Right lobe of liver (tissue), 6 donors: Measurements from ENCODE around the gene RFX6. TPM values are rescaled to one million over a fixed set of nuclear protein-coding genes. Genes with fewer than 3 reads are reported as not detected.
"Not testable (repeated sequence)": the region's sequence is repeated elsewhere in the genome, so short reads cannot be mapped to it uniquely, and the experiment has no call there.

Experiments
- ATAC-seq, 4 donors: fragments of 200-7000 bp; cut with Tn5 transposase; one replicate each; pipeline ENCODE4 v1.9.1; 2020; ENCODE audit warnings: mild to moderate bottlenecking in 4 of 4, moderate library complexity in 4 of 4
- DNase-seq, 3 donors: peaks; one replicate each; pipeline ENCODE4 v3.0.0-alpha.2; 2020
- H3K27ac ChIP-seq, 3 donors: fragments of 200-600 bp; one replicate each; pipeline ENCODE4 v1.8.0; 2022
- H3K27me3 ChIP-seq, 2 donors: fragments of 200-600 bp; one replicate each; pipeline ENCODE4 v1.8.0; 2022
- H3K36me3 ChIP-seq, 4 donors: fragments of 200-600 bp; sonication (generic) in 1 of 4; one replicate each; pipeline versions ENCODE4 v1.5.1 to v1.8.0; 2017 to 2022; ENCODE audit warnings: control low read depth in 1 of 4
- H3K4me1 ChIP-seq, 4 donors: fragments of 200-600 bp; sonication (generic) in 1 of 4; one replicate each; pipeline versions ENCODE4 v1.5.1 to v1.8.0; 2017 to 2022; ENCODE audit warnings: control low read depth in 1 of 4
- H3K4me3 ChIP-seq, 3 donors: fragments of 200-600 bp; one replicate each; pipeline ENCODE4 v1.8.0; 2022
- H3K9me3 ChIP-seq, 4 donors: fragments of 200-600 bp; sonication (generic) in 1 of 4; one replicate each; pipeline versions ENCODE4 v1.5.1 to v1.8.0; 2017 to 2022; ENCODE audit warnings: control low read depth in 1 of 4
- POLR2A ChIP-seq: fragments of 450-650 bp; IDR thresholded peaks from one replicate; pipeline ENCODE4 v1.6.1; 2017; ENCODE audit warnings: antibody characterized with exemption, mild to moderate bottlenecking
- WGBS: methylation state at CpG from one replicate; pipeline ENCODE4 v1.1.6; 2018; ENCODE audit warnings: low coverage, low lambda C conversion rate; ENCODE audit not compliant: insufficient coverage; ENCODE audit errors: missing lambda C conversion rate; 5-methylcytosine and 5-hydroxymethylcytosine counted together
- intact Hi-C, 2 donors: fragments of 100-400 bp; cut with DNase I; formaldehyde crosslinking; loops; one replicate each; pipeline versions ENCODE4 v1.11.2 to v1.14.1; 2022
- long read RNA-seq: library from polyadenylated mRNA; unstranded; transcript quantifications from one replicate; pipeline ENCODE4 v2.0.0, GENCODE V29; 2019
- total RNA-seq, 6 experiments: library from RNA; depleted of rRNA in 2 of 6; stranded (reverse); fragments of >200 nt in 2 of 6; fragmentation: NEBNext Ultra II Directional in 3 of 6; extraction: Animal tissue kit (Norgen Biotek cat#: 25700) in 3 of 6; gene quantifications; one replicate each; pipeline versions ENCODE4 v1.1.0 to v1.2.4, GENCODE V29; 2016 to 2023
- TF ChIP-seq, protein P1 (sequence below), 4 donors: fragments of 200-600 bp in 3 of 4; fragments of 450-650 bp in 1 of 4; IDR thresholded peaks; one replicate each; pipeline versions ENCODE4 v1.5.1 to v1.8.0; 2016 to 2022; ENCODE audit warnings: antibody characterized with exemption in 4 of 4, mild to moderate bottlenecking in 2 of 4
- donor health status: DM: no; HTN: yes; CAD: no.
- donor health status: DM: no; HTN: no; CAD: no.
- donor health status: DM: no; HTN: no; CAD: no.
- donor health status: DM: no; HTN: yes; CAD: no.
- donor health status: DM: no; HTN: yes; CAD: no.

RFX6 gene, protein sequence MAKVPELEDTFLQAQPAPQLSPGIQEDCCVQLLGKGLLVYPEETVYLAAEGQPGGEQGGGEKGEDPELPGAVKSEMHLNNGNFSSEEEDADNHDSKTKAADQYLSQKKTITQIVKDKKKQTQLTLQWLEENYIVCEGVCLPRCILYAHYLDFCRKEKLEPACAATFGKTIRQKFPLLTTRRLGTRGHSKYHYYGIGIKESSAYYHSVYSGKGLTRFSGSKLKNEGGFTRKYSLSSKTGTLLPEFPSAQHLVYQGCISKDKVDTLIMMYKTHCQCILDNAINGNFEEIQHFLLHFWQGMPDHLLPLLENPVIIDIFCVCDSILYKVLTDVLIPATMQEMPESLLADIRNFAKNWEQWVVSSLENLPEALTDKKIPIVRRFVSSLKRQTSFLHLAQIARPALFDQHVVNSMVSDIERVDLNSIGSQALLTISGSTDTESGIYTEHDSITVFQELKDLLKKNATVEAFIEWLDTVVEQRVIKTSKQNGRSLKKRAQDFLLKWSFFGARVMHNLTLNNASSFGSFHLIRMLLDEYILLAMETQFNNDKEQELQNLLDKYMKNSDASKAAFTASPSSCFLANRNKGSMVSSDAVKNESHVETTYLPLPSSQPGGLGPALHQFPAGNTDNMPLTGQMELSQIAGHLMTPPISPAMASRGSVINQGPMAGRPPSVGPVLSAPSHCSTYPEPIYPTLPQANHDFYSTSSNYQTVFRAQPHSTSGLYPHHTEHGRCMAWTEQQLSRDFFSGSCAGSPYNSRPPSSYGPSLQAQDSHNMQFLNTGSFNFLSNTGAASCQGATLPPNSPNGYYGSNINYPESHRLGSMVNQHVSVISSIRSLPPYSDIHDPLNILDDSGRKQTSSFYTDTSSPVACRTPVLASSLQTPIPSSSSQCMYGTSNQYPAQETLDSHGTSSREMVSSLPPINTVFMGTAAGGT
- not detected for total RNA-seq
- long read RNA-seq: 0 reads

DNA sequence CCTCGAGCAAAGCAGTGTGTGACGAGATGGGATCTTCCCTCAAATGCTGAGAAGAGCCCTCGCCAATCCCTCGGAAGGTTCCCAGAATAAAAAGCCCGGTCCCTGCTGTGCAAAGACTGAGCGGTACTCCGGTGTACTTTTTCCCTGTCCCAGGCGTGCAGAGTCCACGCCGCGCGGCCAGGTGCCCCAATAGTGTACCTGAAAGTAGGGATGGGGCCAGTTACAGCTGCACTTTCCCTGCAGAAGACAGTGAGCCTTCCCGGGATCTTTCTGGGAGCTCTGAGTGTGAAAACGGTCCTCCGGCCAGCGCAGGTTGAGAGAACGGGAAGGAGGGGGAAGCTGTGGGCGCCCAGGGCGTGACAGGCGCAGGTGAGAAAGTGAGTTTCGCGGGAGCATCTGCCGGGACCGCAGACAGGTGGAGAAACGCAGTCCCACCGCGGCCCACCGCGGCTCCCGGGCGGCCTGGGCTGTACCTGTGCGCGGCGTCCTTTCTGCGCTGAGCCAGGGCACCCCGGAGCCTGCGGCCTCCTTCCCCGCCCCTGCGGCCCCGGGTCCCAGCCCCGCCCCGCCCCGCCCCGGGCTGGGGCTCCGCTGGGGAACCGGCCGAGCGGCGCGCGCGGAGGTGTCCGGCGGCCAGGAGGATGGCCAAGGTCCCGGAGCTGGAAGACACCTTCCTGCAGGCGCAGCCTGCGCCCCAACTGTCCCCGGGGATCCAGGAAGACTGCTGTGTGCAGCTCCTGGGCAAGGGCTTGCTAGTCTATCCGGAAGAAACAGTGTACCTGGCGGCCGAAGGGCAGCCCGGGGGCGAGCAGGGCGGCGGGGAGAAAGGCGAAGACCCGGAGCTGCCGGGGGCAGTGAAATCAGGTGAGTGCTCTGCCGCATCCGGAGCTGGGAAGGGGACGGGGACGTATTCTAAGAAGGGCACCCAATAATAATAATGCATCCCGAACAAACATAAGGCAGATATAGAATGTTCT is at the start of gene RFX6:
Gene RFX6, plus strand, starts transcription at position 608 of the 977 bp plus-strand sequence. Its CDS starts 34 bp downstream, at position 642.
- no peaks in the 10 kb centered on the region for H3K4me1 ChIP-seq
- no peaks in the 10 kb centered on the region for H3K36me3 ChIP-seq
- no peaks in the 10 kb centered on the region for H3K9me3 ChIP-seq
- H3K4me3 ChIP-seq: peak within 1 kb of the TSS in 1 of 3 donors; percentile 8
- intact Hi-C loops: no loop called here
- peak in 2 of 3 donors; percentile 21 to 45 for DNase-seq
- peaks cover 0 to 18% of the 10 kb centered on the region in 2 donors for H3K27me3 ChIP-seq
- TF ChIP-seq, protein P1, sequence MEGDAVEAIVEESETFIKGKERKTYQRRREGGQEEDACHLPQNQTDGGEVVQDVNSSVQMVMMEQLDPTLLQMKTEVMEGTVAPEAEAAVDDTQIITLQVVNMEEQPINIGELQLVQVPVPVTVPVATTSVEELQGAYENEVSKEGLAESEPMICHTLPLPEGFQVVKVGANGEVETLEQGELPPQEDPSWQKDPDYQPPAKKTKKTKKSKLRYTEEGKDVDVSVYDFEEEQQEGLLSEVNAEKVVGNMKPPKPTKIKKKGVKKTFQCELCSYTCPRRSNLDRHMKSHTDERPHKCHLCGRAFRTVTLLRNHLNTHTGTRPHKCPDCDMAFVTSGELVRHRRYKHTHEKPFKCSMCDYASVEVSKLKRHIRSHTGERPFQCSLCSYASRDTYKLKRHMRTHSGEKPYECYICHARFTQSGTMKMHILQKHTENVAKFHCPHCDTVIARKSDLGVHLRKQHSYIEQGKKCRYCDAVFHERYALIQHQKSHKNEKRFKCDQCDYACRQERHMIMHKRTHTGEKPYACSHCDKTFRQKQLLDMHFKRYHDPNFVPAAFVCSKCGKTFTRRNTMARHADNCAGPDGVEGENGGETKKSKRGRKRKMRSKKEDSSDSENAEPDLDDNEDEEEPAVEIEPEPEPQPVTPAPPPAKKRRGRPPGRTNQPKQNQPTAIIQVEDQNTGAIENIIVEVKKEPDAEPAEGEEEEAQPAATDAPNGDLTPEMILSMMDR (IDR thresholded peaks at IDR 0.05): no peak
- no peak within 1 kb of the TSS for H3K27ac ChIP-seq
- 3% methylated on average over 29 of the region's 73 CpGs for WGBS
- ATAC-seq: peak; percentile 28 to 68 (median 47)

DNA sequence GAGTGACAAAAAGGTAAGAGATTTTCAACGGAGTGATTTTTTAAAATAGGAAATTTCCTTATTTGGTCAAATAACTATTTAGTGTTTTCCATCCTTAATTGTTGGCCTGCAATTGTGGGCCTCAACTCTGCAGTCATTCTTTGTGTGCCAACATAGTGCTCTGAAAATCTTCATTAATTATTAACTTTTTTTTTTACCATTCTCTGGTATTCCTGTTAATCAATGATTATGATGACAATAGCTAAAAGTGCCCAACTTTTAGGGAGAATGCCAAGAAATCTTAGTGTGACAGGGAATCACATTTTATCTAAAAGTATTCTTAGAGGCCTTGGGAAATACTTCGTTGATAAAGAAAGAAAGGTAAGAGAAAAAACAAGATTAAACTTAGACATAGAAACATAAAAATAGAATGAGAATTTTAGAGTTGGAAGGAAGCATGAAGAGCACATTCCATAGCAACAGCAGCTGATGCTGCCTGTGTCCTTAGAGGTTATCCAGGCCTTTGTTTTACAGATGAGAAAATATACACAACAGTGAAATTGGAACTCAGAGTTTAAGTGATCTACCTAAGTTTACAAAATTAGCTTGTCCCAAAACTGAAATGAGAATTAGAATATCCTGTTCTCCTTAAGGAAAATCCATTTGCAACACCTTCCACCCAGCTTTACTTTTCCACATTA is 49.3 kb upstream of the RFX6 start:
- Histone ChIP-seq H3K27ac (no peak overlapping the region), H3K27me3 (no peaks in the 10 kb centered on the region), H3K4me3 (no peak overlapping the region), H3K9me3 (no peaks in the 10 kb centered on the region), H3K4me1 (no peaks in the 10 kb centered on the region), H3K36me3 (no peaks in the 10 kb centered on the region)
- no peak for ATAC-seq
- intact Hi-C loops: no loop called here
- no peak for DNase-seq
- WGBS: 29% methylated on average over 2 of the region's 2 CpGs
- TF ChIP-seq POLR2A: no peak
- TF ChIP-seq, protein P1 (IDR thresholded peaks at IDR 0.05): no peak

DNA sequence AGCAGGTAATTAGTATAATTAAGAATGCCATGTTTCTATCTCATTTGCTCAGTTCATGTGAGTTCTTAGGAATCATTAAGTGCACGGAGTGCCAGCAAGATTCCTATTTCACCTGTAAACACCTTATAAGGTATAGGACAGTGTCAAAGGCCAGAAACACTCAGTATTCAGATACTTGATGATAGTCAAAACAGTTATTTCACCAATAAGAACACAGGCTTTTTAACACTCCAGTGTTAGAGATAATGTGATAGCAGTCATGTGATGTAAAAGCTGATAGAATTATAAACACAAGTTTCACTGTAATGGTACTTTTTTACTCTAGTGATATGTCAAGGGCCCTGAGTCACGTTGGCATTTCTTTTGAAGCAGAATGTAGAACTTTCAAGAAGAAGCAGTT is 48.1 kb upstream of the RFX6 start, which contains the start of gene GPRC6A:
Gene GPRC6A, minus strand, starts transcription at position 101 of the 400 bp plus-strand sequence. Its CDS starts 70 bp downstream, at position 31.
- intact Hi-C loops: no loop called here
- Histone ChIP-seq H3K27me3 (no peaks in the 10 kb centered on the region), H3K36me3 (no peaks in the 10 kb centered on the region), H3K9me3 (no peaks in the 10 kb centered on the region), H3K4me1 (no peaks in the 10 kb centered on the region), H3K27ac (no peak within 1 kb of the TSS), H3K4me3 (no peak within 1 kb of the TSS)
- 35% methylated on average over 2 of the region's 2 CpGs for WGBS
- no peak for DNase-seq
- TF ChIP-seq, protein P1 (IDR thresholded peaks at IDR 0.05): no peak
- TF ChIP-seq POLR2A: no peak
- no peak for ATAC-seq

DNA sequence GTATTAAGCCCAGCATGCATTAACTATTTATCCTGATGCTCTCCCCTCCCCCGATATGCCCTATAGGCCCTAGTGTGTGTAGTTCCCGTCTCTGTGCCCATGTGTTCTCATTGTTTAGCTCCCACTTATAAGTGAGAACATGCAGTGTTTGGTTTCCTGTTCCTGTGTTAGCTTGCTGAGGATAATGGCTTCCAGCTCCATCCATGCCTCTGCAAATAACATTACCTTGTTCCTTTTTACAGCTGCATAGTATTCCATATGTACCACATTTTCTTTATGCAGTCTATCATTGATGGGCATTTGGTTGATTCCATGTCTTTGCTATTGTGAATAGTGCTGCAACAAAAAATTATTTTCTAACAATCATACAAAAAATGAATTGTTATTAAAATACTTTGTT is 42.5 kb upstream of the RFX6 start:
- H3K27ac ChIP-seq, H3K4me1 ChIP-seq, DNase-seq, H3K9me3 ChIP-seq, H3K27me3 ChIP-seq, H3K4me3 ChIP-seq, intact Hi-C loops, ATAC-seq, H3K36me3 ChIP-seq: not testable (repeated sequence)
- WGBS: 93% methylated on average over 2 of the region's 2 CpGs
